ENCODE results near the gene ZNF229.
"Not testable (repeated sequence)": the region's sequence is repeated elsewhere in the genome, so short reads cannot be mapped to it uniquely, and the experiment has no call there.

ZNF229 gene

DNA sequence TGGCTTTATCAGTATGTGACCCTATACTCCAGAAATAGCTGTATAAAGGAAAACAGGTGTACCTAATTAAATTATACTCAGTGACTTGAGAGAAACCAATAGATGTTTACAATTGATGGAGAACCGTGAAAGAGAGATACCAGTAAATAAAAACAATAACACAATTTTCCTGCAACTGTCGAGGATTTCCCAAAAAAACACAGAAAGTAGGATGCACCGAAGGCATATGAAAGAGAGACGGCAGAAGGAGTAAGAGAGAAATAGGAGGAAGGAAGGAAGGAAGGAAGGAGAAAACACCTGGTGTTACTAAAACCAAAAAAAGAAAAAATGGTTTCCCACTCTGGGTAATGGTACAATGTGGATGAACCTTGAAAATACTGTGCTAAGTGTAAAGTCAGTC, 6.8 kb upstream of the ZNF229 start:
- no peaks in the 10 kb centered on the region for H3K4me1 ChIP-seq (ENCODE audit: control insufficient read depth in 1 of 2, insufficient read depth in 1 of 2, low read depth in 1 of 2, low read length in 1 of 2)
- no peaks in the 10 kb centered on the region for H3K27me3 ChIP-seq
- H3K36me3 ChIP-seq: no peaks in the 10 kb centered on the region
- TF ChIP-seq CTCF (IDR thresholded peaks at IDR 0.05): no peak
- H3K4me3 ChIP-seq (ENCODE audit: low read depth in 1 of 2, low read length in 1 of 2): no peak overlapping the region
- H3K27ac ChIP-seq: no peak overlapping the region
- H3K9me3 ChIP-seq: peaks cover 14% of the 10 kb centered on the region

DNA sequence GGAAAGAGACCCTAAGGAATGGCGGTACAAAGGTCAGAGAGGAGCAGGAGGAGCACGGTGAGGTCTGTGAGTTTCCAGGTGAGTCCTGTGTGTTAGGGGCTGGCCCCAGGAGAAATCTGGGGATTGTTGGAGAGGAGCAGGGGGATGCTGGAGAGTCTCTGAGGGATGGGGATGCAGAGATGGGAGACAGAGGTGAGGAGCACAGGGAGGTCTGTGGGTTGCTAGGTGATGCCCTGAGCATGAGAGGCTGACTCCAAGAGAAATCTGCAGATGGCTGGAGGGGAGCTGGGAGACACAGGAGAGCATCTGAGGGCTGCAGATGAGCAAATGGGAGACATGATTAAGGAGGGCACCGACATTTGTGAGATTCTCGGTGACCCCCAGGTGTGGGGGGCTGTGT, 4.1 kb upstream of the ZNF229 start:
- Histone ChIP-seq H3K27ac (no peak overlapping the region), H3K27me3 (peaks cover 16% of the 10 kb centered on the region), H3K36me3 (no peaks in the 10 kb centered on the region), H3K4me3 (ENCODE audit: low read depth in 1 of 2, low read length in 1 of 2) (no peak overlapping the region), H3K9me3 (peaks cover 31% of the 10 kb centered on the region), H3K4me1 (ENCODE audit: control insufficient read depth in 1 of 2, insufficient read depth in 1 of 2, low read depth in 1 of 2, low read length in 1 of 2) (peaks cover 7 to 10% of the 10 kb centered on the region in 2 experiments)
- TF ChIP-seq CTCF (IDR thresholded peaks at IDR 0.05): no peak

DNA sequence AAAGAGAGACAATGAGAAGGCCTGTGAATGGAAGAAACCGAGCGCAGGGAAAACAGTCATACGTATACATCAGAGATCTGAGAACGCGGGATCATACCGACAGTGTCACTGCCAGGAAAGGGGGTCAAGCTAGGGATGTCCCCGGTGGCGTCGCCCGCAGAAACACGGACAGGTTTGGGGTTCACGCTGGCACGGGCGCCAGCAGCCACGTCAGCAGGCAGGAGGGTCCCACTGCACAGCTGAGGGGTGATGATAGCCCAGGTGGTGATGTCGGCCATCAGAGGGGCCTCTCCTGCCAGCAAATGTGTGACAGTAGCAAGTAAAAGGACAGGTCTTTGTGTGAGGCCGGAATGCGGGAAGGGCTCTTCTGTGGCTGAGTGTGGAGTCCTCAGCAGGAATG, 3.4 kb upstream of the ZNF229 start:
- Histone ChIP-seq H3K27ac (no peak overlapping the region), H3K4me1 (ENCODE audit: control insufficient read depth in 1 of 2, insufficient read depth in 1 of 2, low read depth in 1 of 2, low read length in 1 of 2) (peaks cover 7 to 10% of the 10 kb centered on the region in 2 experiments), H3K27me3 (peaks cover 18% of the 10 kb centered on the region), H3K36me3 (no peaks in the 10 kb centered on the region), H3K9me3 (peaks cover 31% of the 10 kb centered on the region), H3K4me3 (ENCODE audit: low read depth in 1 of 2, low read length in 1 of 2) (no peak overlapping the region)
- no peak for TF ChIP-seq CTCF (IDR thresholded peaks at IDR 0.05)

DNA sequence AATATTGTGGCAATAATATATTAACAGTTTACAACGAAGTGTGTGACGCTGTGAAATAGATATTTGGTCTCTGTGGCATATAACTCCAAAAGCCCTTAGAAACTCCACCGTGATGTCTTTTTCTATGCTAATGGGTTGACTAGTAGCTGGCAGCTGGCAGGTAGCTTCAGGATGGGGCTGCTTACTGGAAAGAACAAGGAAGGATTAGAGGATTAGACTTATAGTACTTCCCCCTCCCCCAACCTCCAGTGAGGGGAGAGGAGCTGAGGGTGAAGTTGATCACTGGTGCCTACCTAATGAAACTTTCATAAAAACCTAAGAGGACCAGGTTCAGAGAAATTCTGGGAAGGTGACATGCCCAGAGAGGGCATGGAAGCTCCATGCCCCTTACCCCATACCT, 9.8 kb downstream of the ZNF229 start:
- Histone ChIP-seq H3K27ac (no peak overlapping the region), H3K36me3 (no peaks in the 10 kb centered on the region), H3K4me3 (ENCODE audit: low read depth in 1 of 2, low read length in 1 of 2) (no peak overlapping the region), H3K9me3 (peaks cover 12% of the 10 kb centered on the region), H3K27me3 (no peaks in the 10 kb centered on the region), H3K4me1 (ENCODE audit: control insufficient read depth in 1 of 2, insufficient read depth in 1 of 2, low read depth in 1 of 2, low read length in 1 of 2) (no peaks in the 10 kb centered on the region)
- TF ChIP-seq CTCF (IDR thresholded peaks at IDR 0.05): no peak

GRCh38 chr19:44435441-44435840, 12.8 kb downstream of the ZNF229 start:
- Histone ChIP-seq H3K27me3 (no peaks in the 10 kb centered on the region), H3K9me3 (peaks cover 23% of the 10 kb centered on the region), H3K36me3 (no peaks in the 10 kb centered on the region), H3K4me1 (ENCODE audit: control insufficient read depth in 1 of 2, insufficient read depth in 1 of 2, low read depth in 1 of 2, low read length in 1 of 2) (no peaks in the 10 kb centered on the region), H3K4me3 (ENCODE audit: low read depth in 1 of 2, low read length in 1 of 2) (no peak overlapping the region), H3K27ac (no peak overlapping the region)
- TF ChIP-seq CTCF (IDR thresholded peaks at IDR 0.05): no peak

- Histone ChIP-seq H3K4me3 (ENCODE audit: low read depth in 1 of 2, low read length in 1 of 2) (no peak overlapping the region), H3K9me3 (peaks cover 31% of the 10 kb centered on the region), H3K27ac (no peak overlapping the region), H3K36me3 (no peaks in the 10 kb centered on the region), H3K4me1 (ENCODE audit: control insufficient read depth in 1 of 2, insufficient read depth in 1 of 2, low read depth in 1 of 2, low read length in 1 of 2) (no peaks in the 10 kb centered on the region), H3K27me3 (no peaks in the 10 kb centered on the region)
- TF ChIP-seq CTCF (IDR thresholded peaks at IDR 0.05): no peak
These were observed 17.3 kb downstream of the ZNF229 start for GRCh38 chr19:44430956-44431355.

GRCh38 chr19:44415553-44415952, 32.7 kb downstream of the ZNF229 start:
- H3K9me3 ChIP-seq; H3K4me1 ChIP-seq (ENCODE audit: control insufficient read depth in 1 of 2, insufficient read depth in 1 of 2, low read depth in 1 of 2, low read length in 1 of 2); H3K36me3 ChIP-seq; H3K4me3 ChIP-seq (ENCODE audit: low read depth in 1 of 2, low read length in 1 of 2); H3K27me3 ChIP-seq; H3K27ac ChIP-seq: not testable (repeated sequence)
